HG02970 (cell line): ENCODE measurements around the gene PDIA3.
"Not testable (repeated sequence)": the region's sequence is repeated elsewhere in the genome, so short reads cannot be mapped to it uniquely, and the experiment has no call there.

Experiments
- ATAC-seq: cut with Tn5 transposase; IDR thresholded peaks from one replicate; pipeline ENCODE4 v1.9.1; 2021; ENCODE audit warnings: mild to moderate bottlenecking, moderate library complexity, moderate number of reproducible peaks; ENCODE audit not compliant: unreplicated experiment, low FRiP score

PDIA3 gene

DNA sequence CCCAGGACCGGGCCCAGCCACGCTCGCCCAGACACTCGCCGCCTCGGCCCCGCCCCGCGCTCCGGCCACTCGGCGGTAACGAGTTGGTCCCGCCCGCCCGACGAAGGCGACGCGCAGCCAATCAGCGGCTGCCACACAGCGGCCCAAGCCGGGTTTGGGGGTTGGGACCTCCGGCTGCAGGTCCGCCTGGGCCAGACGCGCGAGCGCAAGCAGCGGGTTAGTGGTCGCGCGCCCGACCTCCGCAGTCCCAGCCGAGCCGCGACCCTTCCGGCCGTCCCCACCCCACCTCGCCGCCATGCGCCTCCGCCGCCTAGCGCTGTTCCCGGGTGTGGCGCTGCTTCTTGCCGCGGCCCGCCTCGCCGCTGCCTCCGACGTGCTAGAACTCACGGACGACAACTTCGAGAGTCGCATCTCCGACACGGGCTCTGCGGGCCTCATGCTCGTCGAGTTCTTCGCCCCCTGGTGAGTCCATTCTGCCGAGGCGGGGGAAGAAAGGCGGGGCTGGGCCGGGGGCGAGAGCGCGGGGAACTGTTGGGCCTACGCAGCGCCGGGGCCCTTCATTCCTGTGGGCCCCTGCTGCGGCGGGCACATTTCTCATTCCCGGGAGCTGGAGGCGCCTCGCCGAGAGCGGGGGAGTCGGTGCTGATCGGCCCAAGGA, at the start of gene PDIA3:
Gene PDIA3, plus strand, starts transcription at position 194 of the 658 bp plus-strand sequence. Its CDS starts 102 bp downstream, at position 296.
- peak; percentile 70 for ATAC-seq

- ATAC-seq = no peak
Measured at GRCh38 chr15:43702174-43702573, 44.1 kb upstream of the PDIA3 start.

DNA sequence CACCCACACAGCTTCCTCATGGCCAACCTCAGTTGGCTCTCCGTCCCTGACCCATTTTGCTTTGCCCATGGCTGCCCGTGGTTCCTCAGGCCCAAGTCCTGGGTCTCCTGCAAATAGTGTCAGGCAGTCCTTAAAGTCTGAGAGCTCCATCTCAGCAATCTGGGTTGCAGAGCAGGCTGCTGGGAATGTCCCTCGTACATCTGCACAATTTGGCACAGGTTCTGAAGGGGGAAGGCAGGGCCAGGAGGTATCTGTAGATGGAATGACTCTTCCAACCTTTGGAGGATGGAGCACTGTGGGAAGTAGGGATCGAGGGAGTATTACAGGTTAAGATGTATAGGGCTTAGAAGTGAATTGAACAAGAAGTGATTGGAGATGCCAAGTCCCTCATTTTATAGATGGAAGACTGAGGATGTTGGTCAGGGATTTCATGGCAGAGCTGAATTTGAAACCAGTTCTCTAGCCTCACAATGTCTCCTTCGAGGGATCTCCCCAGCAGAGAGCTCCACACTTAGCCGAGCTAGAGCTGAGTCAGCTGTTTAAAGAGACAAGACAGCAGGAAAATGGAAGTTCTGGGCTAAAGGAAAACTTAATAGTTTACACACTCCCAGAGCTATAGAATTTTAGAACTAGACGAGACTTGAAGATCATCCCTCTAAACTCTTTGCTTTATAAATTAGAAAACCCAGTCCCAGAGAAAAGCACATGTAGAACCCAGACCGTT, 43.4 kb upstream of the PDIA3 start:
- no peak for ATAC-seq

DNA sequence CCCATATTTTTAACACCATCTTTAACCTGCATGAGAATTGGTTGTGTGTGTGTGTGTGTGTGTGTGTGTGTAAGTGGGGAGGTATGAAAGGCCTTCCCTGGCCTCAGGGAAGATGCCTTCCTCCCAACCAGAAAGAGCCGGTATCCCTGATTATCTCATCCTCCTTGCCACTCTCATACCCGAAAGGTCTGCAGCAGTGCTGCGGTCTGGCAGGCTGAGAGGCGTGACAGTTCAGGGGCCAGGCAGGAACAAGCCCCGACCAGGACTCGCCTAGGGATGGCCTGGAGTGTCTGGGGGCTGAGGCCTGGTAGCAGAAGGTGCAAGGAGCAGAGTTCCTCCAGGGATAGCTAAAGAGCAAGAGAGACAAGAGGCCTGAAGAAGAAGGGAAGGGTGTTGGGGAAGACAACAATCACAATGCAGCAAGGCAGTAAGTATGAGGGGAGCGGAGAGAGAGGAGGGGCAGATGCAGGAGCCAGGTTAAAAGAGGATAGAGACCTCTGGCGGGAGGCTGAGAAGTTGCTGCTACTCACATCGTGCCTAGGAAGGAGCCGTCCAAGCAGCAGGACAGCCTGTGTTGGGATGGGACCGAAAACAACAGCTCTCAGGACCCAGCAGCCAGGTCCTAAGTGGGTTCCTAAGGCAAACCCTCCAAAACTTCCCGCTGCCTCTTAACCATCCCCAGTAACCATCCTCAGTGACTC, 35.7 kb upstream of the PDIA3 start:
- ATAC-seq = not testable (repeated sequence)

DNA sequence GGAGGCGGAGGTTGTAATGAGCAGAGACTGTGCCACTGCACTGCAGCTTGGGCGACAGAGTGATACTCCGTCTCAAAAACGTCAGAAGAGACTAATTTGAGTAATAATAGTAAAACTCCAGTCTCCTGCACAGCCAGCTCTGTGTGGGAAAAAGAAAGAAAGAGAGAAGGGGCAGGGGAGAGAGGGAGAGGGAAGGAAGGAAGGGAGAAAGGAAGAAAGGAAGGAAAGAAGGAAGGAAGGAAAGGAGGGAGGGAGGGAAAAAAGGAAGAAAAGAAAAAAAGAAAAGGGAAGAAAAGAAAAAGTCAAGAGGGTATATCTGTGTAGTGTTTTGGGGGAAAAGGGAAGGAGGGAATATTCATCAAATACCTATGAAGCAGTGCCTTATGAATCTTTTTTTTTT, 23.1 kb upstream of the PDIA3 start:
- ATAC-seq = no peak

GRCh38 chr15:43726306-43726705, 19.9 kb upstream of the PDIA3 start:
- not testable (repeated sequence) for ATAC-seq

GRCh38 chr15:43728053-43728725, 18.0 kb upstream of the PDIA3 start:
- ATAC-seq = not testable (repeated sequence)

DNA sequence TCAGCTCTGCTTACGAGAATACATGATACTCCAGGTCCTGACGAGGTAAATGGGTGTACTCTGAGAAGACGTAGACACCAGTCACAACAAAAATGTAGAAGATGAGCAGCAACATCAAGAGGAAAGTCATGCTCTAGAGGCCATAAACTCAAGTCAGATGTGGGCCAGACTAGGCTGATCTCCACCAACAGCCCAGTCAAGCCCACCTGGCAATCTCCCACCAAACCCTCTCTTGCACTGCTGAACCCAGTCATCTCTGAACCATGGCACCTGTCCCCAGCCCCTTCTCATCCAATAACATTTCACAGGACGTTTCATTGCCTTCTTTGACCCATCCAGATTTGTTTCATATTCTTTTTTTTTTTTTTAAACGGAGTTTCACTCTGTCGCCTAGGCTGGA, 10.8 kb upstream of the PDIA3 start:
- ATAC-seq = no peak

DNA sequence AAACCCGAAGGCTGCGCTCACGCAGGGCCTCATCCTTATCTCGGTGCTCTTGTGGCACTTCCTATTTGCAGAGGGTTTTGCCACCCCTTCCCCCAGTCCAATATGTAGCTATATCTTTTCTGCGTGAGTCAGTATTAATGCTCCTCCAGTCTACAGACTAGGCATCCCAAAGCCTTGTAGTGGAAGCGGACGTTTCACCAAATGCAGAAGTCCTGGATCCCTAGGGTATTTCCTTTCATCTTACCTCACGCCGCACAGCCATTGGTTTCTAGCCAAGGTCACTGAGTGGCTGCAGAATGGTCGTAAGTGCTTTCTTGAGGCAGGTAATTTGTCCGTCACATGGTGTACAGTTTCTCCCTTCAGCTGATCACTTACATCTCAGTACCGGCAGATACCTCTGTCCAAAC, 668 bp downstream of the PDIA3 start:
- not testable (repeated sequence) for ATAC-seq

GRCh38 chr15:43748376-43748775, 2.1 kb downstream of the PDIA3 start:
- ATAC-seq = no peak

DNA sequence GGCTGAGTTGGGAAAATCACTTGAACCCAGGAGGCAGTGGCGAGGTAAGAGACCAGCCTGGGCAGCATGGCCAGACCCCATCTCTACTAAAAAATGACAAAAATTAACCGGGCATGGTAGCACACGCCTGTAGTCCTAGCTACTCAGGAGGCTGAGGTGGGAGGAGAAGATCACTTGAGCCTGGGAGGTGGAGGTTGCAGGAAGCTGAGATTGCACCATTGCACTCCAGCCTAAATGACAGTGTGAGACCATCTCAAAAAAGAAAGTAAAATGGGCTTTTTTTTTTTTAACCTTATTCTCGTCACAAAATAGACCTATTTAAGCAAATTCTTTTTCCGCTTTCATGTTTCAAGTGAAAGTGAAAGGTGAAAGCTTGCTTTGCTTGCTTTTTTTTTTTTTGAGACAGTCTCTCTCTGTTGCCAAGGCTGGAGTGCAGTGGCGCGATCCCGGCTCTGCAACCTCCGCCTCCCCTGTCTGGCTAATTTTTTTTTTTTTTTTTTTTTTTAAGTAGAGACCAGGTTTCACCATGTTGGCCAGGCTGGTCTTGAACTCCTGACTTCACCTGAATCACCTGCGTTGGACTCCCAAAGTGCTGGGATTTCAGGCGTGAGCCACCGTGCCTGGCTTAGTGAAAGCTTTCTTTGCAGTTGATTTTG, 3.6 kb downstream of the PDIA3 start:
- peak; percentile 39 for ATAC-seq

- ATAC-seq = no peak
Measured at GRCh38 chr15:43751885-43752284, 5.6 kb downstream of the PDIA3 start.

- no peak for ATAC-seq
Measured at GRCh38 chr15:43762824-43763223, 16.6 kb downstream of the PDIA3 start.

- ATAC-seq = no peak
Measured at GRCh38 chr15:43763819-43764446, 17.7 kb downstream of the PDIA3 start.

DNA sequence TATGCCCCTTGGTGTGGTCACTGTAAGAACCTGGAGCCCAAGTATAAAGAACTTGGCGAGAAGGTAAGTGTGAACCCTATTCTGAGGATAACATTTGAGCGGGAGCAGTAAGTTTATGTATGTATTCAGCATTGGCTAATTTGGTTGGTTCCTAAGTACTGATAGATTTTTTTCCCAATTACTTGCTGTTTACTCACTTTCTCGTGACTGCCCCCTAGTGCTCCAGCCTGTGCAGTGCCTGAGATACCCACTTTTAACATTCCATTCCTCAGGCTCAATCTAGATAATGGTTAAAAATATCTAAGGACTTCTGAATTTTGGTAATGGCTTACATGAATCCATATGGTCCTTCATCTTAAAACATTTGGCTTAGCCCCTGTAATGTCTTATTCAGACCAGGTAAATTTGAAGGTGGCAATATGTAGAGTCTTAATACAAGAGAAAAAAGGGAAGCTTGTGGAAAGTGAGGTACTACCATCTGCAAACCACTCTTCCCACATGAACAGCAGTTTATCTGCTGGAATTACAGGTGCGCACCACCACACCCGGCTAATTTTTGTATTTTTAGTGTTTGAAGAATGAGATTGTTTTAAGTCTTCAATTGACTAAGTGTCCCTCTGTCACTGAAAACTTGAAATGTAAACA, 23.5 kb downstream of the PDIA3 start:
- ATAC-seq = no peak

- no peak for ATAC-seq
Measured at GRCh38 chr15:43771816-43772215, 25.6 kb downstream of the PDIA3 start.

GRCh38 chr15:43772624-43773023, 26.4 kb downstream of the PDIA3 start:
- no peak for ATAC-seq

DNA sequence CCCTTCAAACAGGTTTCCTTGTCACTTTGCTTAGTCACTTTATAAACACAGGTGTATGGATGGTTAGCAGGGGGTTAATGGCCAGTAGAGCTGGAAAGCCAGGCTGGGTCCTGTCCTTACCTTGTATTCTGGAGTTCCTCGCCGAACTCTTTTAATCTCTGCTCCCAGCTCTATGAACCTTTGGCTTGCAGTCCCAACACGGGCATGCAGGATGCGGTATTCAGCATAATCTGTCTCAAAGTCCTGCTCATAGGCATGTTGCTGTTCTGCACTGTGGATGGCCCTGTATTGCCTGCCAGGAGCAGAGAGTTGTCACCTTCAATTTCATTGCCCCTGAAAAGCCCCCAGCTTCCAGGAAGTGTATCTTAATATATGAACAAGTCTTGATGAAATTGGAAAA, 27.8 kb downstream of the PDIA3 start:
- no peak for ATAC-seq

- no peak for ATAC-seq
Measured at GRCh38 chr15:43775411-43775965, 29.2 kb downstream of the PDIA3 start.
